Colon (tissue), 2 donors: Measurements from ENCODE around the gene RAB11B.
"Not testable (repeated sequence)": the region's sequence is repeated elsewhere in the genome, so short reads cannot be mapped to it uniquely, and the experiment has no call there.

ENCODE experiments used
- FAIRE-seq: peaks from 2 replicates; lab custom pipeline; 2012; peaks lifted over from hg19 to GRCh38; lab: Jason Lieb, UNC
- donor health status: control.
- donor health status: control.

RAB11B gene

DNA sequence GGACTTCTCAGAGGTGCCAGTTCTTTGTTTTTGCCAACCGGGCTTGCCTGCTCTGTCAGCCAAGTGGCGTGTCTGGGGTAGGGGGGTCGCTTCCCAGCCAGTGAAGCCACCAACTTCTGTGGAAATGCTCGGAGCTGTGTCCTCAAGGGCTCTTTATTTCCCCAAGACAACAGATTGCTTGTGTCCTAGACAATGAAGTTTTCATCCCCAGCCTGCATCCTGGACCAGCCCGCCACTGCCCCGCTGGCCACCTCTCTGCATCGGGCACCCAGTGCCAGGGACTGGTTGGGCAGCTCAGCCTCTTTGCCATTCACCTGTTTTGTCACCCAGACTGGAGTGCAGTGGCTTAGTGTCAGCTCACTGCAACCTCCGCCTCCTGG is 3.7 kb downstream of the RAB11B start:
- no peak for FAIRE-seq

DNA sequence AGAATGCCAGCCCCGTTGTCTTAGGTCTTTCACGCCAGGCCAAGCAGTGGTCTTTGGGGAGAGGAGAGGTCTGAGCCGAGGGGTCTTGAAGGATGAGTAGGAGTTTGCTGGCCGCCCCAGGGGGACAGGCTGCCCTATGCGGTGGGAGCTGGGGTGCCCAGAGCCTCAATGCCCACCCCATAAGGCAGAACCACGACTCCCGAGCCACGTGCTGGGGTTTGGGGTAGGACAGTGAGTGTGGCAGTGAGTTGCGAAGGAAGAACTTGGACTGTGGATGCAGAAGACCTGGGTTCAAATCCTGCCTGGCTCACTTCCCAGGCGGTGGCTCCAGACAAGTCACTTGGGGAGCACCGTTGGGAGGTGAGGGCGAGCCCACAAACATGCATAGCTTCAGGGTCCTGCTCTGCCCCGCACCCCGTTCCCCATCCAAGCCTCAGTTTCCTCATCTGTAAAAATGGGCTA is 5.5 kb downstream of the RAB11B start:
- no peak for FAIRE-seq

DNA sequence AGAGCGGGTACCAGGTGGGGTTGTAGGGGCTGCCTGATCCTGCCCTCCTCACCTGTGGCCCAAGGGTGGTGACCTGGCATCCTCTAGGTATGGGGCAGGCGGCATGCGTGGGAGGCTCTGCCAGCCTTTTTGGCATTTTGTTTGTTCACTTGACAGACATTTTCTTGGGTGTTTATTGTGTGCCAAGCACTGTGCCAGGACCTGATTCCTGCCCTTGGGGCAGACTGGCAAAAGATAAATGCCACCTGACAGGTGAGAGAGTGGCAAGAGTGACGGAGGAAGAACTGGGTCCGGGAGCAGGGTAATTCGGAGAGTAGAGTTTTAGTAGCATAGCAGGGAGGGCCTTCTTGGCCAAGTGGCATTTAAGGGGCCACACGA is 6.0 kb downstream of the RAB11B start:
- FAIRE-seq: no peak

DNA sequence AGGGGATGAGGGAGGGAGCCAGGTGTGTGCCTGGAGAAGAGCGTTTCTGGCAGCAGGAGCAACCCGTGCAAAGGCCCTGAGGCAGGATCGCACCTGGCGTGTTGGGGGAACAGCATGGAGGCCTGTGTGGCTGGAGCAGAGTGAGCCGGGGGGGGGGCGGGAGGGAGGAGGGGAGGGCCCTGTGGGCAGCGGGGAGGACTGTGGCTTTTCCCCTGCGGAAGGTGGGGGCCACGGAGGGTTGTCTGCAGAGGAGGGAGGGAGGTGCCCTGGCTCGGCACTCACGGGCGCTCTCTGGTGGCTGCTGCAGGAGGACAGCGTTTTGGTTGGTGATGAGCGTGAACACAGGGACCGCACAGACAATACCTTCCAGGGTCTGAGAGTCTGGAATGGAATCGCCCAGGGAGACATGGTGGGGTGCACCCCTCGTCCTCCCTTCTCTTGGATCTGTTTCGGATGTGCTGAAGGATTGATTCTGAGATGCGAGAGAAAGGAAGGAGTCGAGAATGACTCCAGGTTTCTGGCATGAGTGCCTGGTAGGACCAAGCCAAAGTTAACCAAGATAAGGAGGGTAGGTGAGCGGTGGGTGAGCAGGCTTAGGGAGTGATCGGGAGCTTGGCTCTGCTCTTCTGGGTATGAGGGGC is 6.5 kb downstream of the RAB11B start:
- FAIRE-seq: no peak

DNA sequence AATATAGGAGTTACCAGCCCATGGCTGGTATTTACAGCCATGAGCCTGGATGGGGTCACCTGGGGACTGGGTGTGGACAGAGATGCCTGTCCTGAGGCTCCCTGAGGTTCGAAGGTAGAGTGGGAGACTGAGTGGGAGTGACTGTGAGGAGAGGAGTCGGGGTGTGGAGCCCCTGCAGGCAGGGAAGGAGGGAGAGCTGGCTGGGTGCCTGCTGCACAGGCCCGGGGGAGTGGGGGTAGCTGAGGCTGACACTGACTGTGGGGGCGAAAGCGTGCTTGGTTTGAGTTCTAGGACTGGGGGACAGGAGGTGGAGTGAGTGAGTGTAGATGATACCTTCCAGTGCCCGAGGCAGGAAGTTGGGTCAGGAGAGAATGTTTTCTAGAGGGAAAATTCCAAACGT is 7.1 kb downstream of the RAB11B start:
- no peak for FAIRE-seq

DNA sequence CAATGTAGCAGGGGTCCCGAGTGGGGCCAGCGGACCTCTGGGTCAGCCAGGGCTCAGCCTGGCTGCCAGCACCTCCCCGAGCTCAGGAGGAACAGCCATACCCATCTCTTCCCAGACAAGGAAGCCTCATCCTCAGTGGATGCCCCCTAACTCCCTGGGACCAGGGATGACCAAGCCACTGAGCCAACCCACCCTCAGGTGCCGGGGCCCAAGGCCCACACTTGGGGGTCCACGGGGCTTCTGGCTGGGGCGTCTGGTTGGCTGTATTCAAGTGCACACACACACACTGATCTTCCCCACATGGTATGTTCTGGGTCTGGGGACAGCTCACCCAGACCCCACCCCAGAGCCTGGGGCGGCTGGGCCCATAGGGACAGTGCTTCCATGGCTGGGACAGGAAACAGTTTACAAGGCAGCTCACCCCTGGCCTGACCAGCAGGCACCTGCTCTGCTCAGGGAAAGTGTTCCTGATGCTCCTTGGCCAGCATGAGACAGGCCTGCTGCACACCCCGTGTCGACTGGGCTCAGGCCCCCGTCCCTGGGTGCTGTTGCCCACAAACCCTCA is 7.7 kb downstream of the RAB11B start:
- no peak for FAIRE-seq

DNA sequence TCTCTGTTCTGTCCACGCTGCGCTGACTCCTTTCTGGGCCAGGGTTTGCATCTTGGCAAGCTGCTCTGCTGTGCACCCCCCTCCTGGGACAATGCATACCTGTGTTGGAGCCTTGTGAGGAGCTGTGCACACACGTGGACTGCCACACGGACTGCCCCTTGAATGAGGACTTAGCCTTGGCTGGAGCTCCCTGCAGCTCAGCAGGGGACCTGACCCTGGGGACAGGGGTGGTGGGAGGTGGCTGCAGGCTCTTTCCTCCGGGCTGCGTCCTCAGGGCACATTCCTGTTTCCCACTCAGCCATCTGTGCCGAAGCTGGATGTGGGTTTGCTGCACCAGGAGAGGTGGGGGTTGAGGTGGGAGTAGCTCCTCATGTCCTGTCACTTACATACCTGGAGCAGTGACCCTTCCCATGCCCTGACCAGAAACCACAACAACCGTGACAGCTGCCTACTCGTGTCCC is 8.2 kb downstream of the RAB11B start:
- no peak for FAIRE-seq

DNA sequence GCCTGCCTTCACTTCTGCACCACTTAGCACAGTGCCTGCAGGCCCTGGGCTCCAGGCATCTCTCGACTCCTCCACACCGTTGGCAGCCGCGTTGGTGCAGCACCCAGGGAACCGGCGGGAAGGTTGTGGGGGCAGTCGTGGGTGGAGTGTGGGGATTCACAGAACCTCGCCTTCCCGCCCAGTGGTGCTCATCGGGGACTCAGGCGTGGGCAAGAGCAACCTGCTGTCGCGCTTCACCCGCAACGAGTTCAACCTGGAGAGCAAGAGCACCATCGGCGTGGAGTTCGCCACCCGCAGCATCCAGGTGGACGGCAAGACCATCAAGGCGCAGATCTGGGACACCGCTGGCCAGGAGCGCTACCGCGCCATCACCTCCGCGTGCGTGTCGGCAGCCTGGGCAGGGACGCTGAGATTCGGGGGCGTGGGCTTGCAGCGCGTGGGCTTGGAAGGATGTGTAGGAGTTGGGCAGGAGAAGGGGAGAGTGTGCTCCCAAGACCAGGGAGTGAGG is 9.6 kb downstream of the RAB11B start:
- FAIRE-seq: no peak

DNA sequence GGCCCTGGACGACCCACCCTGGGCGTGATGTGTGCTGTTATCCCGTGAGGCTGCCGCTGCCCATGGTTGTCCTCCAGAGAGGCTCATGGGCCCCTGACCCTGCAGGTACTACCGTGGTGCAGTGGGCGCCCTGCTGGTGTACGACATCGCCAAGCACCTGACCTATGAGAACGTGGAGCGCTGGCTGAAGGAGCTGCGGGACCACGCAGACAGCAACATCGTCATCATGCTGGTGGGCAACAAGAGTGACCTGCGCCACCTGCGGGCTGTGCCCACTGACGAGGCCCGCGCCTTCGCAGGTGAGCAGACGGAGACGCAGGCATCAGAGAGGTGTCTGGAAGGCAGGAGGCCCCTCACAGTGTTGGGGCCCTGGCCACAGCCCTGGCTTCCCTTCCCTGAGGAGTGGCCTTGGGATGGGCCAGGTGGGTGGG is 11.8 kb downstream of the RAB11B start:
- no peak for FAIRE-seq

DNA sequence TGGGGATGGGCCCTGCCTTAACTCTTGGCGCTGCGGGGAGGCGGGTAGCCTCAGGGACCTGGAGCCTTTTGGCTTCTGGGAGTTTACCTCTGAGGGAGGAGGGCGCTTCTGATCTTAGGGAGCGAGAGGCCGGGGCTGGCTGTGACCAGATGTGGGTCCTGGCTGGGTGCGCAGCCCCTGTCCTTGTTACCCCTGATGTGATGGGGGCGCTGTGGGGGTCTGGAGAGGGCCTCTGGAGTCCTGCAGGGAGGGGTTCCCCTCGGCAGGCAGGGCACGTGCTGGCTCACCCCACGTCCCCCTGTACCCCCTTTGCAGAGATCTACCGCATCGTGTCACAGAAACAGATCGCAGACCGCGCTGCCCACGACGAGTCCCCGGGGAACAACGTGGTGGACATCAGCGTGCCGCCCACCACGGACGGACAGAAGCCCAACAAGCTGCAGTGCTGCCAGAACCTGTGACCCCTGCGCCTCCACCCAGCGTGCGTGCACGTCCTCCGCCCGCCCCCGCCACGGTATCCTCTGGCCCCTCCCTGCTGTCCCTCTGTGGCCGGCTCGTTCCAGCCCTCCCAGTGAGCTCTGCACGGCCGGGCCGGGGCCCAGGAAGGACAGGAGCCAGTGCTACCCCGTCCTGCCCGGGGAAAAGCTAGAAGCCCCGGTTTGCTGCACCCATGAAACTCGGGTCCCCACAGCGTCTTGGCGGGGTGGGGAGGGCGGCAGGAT is 13.1 kb downstream of the RAB11B start:
- FAIRE-seq: no peak

DNA sequence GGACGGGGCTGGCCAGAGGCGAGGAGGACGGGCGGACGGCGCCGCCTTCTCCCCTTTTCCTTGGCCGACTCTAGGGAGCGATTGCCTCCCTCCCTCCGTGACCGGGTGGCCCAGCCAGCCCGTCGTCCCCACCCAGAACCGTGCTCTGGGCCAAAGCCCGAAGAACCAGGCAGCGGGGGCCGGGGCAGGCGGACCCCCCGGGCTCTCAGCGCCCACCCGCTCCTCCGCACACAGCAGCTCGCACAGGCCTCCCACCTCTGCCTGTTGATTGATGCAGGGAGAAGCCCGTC is 13.6 kb downstream of the RAB11B start:
- FAIRE-seq: no peak

DNA sequence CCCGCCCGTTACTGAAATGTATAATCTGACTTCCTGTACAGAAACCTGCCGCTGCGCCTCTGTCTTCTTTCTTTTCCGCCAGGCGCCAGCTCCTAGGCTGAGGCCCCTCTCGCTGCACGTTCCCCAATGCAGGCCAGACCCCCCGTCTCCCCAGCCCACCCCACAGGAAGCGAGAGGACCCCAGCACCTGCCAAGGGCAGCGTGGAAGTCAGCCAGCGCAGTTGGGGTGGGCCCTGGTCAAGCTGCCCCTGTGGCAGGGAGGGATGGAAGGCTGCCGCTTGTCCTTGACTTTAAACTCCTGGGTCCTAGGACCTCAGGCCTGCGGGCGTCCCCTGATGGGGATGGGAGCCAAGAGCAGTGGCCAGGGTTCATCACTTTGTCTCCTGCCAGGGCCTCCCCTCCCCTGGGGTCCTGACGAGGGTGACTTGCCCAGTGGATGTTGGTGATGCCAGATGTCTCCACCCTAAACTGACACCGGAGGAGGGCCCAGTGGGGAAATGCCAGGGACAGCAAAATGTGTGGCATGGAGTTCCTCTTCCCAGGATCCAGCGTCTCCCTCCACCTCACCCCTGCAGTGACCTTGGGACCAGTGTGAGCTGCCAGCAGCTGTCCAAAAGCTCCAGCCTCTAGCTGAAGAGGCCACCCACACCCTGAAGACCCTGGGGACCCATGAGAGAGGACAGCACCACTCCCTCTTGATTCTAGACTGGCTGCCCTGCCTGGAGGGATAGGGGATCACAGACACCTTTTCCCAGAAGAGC is 14.4 kb downstream of the RAB11B start:
- no peak for FAIRE-seq

DNA sequence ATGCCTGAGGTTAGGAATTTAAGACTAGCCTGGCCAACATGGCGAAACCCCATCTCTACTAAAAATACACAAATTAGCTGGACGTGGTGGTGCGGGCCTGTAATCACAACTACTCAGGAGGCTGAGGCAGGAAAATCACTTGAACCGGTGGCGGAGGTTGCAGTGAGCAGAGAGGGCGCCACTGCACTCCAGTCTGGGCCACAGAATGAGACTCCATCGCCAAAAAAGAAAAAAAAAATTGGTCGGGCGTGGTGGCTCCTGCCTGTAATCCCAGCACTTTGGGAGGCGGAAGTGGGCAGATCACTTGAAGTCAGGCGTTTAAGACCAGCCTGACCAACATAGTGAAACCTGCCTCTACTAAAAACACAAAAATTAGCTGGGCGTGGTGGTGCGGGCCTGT is 20.6 kb downstream of the RAB11B start:
- not testable (repeated sequence) for FAIRE-seq

DNA sequence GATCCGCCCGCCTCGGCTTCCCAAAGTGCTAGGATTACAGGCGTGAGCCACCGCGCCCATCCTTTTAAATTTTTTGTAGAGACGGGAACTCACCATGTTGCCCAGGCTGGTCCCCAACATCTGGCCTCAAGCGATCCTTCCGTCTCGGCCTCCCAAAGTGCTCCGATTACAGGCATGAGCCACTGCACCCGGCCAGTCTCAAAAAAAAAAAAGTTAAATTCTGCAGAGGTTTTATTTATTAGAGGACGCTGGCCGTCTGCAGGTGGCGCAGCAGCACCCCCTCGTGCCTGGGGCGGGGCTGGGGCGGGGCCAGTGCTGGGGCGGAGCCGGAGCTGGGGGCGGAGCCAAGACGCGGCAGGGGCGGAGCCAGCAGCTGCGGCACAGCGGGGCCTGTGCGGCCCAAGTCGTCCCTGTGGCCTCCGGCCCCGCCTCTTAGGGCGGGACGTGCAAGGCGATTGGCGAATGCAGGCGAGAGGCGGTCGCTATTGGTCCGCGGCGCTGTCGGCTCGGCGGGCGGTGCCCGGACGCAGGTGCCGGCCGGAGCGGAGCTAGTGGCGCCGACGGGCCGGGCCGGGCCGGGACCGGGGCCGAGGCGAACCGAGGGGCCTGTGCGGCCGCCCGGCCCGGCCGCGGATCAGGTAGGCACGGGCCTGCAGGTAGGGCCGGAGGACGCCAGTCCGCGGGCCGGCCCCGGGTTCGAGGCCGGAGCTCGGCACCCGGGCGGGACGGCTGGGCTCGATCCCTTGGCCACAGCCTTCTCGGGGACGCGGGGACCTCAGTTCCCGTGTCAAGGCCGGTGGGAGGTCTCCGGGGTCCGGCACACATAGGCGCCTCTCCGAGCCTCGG is 22.8 kb downstream of the RAB11B start, which contains the start of gene MARCHF2:
Gene MARCHF2 (plus strand): TSS at position 523 of the 846 bp plus-strand sequence. CDS start 8,536 bp downstream, outside the sequence.
- no peak for FAIRE-seq

DNA sequence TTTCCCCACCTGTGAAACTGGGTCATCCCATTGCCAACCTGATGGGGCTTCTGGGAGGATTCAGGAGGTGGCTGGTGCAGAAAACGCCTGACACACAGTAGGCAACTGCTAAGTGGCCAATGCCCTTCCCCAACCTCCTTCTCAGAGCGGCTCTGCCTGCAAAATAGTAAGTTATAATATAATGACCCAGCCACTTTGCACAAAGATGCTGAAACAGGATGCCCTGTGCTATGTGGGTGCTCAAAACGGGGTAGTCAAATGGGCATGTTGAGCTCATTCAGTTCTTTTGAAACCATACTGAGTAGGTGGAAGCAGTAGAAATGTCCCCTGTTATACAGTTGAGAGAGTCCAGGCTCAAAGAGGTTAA is 23.5 kb downstream of the RAB11B start:
- no peak for FAIRE-seq

DNA sequence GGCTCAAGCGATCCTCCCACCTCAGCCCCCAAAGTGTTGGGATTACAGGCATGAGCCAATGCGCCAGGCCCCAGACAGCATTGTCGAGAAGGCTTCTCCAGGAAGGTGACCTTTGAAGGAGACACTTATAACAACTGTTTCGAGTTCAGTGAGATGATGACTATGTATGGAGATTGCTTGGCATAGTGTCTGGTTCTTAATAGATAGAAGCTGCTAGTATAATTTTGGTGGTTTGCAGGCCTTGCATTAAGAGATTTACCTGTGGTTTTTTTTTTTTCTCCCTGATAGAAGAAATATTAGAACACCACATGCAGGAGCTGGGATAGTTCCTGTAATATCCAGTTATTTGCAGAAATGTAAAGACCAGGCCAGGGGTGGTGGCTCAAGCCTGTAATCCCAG is 26.6 kb downstream of the RAB11B start:
- no peak for FAIRE-seq

DNA sequence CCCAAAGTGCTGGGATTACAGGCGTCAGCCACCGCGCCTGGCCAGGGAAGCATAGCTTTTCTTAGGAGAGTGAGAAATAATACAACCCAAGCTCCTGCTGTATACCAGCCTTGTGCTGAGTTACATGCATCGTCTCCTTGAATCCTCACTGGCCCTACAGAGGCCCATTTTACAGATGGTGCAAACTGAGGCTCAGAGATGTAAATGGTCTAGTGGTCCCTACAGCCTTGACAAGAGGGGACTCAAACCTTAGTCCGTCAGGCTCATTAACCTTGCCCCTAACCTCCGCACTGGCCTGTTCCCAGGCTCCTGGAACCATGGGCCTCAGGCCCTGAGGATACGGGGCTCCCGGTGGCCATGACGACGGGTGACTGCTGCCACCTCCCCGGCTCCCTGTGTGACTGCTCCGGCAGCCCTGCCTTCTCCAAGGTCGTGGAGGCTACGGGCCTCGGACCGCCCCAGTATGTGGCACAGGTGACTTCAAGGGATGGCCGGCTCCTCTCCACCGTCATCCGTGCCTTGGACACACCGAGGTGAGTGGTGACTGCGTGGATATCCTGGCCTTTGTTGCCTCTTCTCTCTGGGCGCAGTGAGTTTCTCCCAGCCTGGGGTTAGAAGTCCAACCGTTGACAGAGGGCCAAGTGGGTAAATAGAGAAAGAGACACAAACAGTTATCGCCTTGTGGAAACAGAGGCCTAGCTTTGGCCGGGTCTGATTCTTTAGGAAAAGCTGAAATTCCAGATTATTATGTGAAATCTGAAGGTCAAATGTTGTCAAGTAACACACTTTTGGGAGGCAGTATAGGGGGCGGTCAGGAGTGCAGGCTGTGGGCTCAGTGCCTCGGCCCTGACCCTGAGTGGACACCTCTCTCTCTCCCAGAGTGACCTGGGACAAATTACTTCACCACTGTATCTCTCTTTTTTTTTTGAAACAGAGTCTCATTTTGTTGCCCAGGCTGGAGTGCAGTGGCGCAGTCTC is 31.6 kb downstream of the RAB11B start:
- no peak for FAIRE-seq

DNA sequence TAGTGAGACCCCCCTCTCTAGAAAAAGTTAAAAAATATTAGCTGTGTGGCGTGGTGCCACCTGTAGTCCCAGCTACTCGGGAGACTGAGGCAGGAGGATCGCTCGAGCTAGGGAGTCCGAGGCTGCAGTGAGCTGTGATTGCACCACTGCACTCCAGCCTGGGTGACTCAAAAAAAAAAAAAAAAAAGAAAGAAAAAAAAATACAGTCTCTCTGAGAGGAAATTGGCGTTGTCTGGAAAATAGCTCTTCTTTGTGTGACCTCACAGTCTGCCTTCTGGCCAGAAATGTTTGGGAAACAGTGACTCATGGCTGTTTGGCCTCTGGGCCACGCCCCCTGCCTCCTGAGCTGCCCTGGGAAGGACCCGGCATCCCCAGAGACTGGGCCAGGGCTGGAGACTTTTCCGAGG is 33.7 kb downstream of the RAB11B start:
- FAIRE-seq: no peak

DNA sequence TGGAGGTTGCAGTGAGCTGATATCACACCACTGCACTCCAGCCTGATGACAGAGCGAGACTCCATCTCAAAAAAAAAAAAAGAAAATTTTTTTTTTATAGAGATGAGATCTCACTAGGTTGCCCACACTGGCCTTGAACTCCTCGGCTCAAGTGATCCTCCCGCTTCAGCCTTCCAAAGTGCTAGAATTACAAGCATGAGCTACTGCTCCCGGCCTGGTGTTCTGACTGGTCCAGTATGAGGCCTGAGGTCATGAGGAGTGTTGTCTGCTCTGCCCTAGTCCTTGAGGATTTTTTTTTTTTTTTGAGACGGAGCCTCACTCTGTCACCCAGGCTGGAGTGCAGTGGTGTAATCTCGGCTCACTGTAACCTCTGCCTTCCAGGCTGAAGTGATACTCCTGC is 35.2 kb downstream of the RAB11B start:
- not testable (repeated sequence) for FAIRE-seq

DNA sequence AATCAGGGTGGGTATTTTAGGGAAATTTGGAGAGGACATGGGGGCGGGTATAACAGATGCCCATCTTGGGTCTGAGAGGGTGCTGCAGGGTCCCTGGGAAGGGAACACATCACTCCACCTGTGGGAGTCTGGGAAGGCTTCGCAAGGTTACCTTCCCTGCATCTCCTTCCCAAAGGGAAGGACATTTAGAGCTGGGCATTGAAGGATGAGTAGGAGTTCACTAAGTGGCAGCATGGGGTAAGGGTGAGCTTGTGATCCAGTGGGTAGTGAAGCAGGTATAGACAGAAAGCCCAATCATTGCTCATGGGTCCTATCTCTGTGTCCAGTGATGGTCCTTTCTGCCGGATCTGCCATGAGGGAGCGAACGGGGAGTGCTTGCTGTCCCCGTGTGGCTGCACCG is 36.1 kb downstream of the RAB11B start:
- FAIRE-seq: no peak

DNA sequence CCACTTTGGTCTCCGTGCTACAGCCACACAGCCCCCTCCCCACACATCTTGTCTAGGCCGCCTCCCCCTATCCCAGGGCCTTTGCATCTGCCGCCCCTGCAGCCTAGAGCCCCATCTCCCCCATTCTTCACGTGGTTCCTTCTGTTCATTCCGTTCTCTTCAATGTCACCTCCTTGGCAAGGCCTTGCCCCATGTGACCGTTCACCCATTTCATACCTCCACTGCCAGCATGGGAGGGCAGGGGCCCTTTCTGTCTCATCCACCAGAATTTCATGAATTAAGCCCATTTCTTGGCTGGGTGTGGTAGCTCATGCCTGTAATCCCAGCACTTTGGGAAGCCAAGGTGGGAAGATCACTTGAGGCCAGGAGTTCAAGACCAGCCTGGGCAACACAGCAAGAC is 38.9 kb downstream of the RAB11B start:
- no peak for FAIRE-seq
